Glutamatergic neuron (in vitro differentiated cells): ENCODE measurements around the gene DMRTA2. TPM values are rescaled to one million over a fixed set of nuclear protein-coding genes. Genes with fewer than 3 reads are reported as not detected.

Experiments used
- DNase-seq: peaks from one replicate; pipeline ENCODE4 v3.0.0; 2022
- H3K27ac Mint-ChIP-seq: one replicate; pipeline ENCODE4 v1.8.0; 2020; ENCODE audit warnings: mild to moderate bottlenecking, mixed read lengths, inconsistent platforms; ENCODE audit not compliant: unreplicated experiment
- H3K27me3 Mint-ChIP-seq: one replicate; pipeline ENCODE4 v1.8.0; 2020; ENCODE audit warnings: mild to moderate bottlenecking, moderate library complexity, mixed read lengths, inconsistent platforms; ENCODE audit not compliant: unreplicated experiment
- H3K36me3 Mint-ChIP-seq: one replicate; pipeline ENCODE4 v1.8.0; 2020; ENCODE audit warnings: mild to moderate bottlenecking, mixed read lengths, inconsistent platforms; ENCODE audit not compliant: unreplicated experiment
- H3K4me1 Mint-ChIP-seq: one replicate; pipeline ENCODE4 v1.8.0; 2020; ENCODE audit warnings: mild to moderate bottlenecking, low read depth, mixed read lengths, inconsistent platforms; ENCODE audit not compliant: unreplicated experiment
- H3K4me3 Mint-ChIP-seq: one replicate; pipeline ENCODE4 v1.8.0; 2020; ENCODE audit warnings: mild to moderate bottlenecking, mixed read lengths, inconsistent platforms; ENCODE audit not compliant: unreplicated experiment
- H3K9me3 Mint-ChIP-seq: one replicate; pipeline ENCODE4 v1.8.0; 2020; ENCODE audit warnings: mild to moderate bottlenecking, moderate library complexity, mixed read lengths, inconsistent platforms; ENCODE audit not compliant: unreplicated experiment
- total RNA-seq: library from RNA; stranded (reverse); fragmentation: NEBNext Ultra II Directional; extraction: Animal tissue kit (Norgen Biotek cat#: 25700); gene quantifications from one replicate; pipeline ENCODE4 v1.2.1, GENCODE V29; 2021; ENCODE audit not compliant: unreplicated experiment
- TF ChIP-seq, protein P1 (sequence below): fragments of 200-600 bp; sonication (generic); IDR thresholded peaks from one replicate; pipeline ENCODE4 v1.5.0; 2021; ENCODE audit not compliant: partially characterized antibody, unreplicated experiment

DMRTA2 gene
- total RNA-seq, 1 donor from 2014 or later = 0.42 TPM

DNA sequence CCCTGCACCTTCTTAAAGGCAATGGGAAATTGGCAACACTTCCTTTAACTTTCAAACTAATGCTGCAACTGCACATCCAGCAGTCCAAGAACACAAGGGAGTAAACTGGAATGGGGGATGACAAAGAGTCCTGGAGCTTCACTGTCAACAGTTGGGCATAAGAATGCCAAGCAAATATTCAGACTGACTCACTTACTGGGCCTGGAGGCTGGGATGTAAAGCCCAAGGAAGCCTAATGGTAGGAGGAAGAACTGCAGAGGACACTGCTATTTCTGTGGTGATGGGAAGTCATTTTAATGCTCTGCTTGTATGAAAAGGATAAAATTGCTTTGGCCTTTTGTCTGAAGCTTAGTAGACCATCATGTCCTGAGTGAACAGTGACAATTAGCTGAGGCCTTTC, 15.7 kb upstream of the DMRTA2 start:
- Mint-ChIP-seq H3K27me3 (peaks cover 4% of the 10 kb centered on the region), H3K36me3 (peaks cover 2% of the 10 kb centered on the region), H3K4me1 (no peaks in the 10 kb centered on the region), H3K4me3 (no peak overlapping the region), H3K9me3 (no peaks in the 10 kb centered on the region), H3K27ac (no peak overlapping the region)
- TF ChIP-seq, protein P1, sequence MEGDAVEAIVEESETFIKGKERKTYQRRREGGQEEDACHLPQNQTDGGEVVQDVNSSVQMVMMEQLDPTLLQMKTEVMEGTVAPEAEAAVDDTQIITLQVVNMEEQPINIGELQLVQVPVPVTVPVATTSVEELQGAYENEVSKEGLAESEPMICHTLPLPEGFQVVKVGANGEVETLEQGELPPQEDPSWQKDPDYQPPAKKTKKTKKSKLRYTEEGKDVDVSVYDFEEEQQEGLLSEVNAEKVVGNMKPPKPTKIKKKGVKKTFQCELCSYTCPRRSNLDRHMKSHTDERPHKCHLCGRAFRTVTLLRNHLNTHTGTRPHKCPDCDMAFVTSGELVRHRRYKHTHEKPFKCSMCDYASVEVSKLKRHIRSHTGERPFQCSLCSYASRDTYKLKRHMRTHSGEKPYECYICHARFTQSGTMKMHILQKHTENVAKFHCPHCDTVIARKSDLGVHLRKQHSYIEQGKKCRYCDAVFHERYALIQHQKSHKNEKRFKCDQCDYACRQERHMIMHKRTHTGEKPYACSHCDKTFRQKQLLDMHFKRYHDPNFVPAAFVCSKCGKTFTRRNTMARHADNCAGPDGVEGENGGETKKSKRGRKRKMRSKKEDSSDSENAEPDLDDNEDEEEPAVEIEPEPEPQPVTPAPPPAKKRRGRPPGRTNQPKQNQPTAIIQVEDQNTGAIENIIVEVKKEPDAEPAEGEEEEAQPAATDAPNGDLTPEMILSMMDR = no peak
- no peak for DNase-seq

DNA sequence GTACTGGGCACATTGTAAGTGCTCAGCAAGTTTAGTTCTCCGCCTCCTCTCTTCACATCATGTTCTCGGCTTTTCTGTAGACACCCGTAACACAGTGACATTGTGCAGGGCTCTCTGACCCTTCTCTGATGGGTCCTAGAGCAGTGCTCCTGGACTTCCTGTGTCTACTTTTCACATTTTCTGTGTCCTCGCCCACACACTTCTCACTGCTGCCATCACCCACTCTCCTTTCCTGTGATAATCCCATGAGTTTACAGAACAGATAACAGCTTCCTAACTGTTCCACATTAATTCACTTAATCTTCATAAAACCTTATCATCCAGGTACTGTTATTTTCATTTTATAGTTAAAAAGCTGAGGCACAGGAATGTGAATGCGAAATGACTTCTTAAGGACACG, 13.2 kb upstream of the DMRTA2 start:
- Mint-ChIP-seq H3K27ac (no peak overlapping the region), H3K4me1 (no peaks in the 10 kb centered on the region), H3K9me3 (no peaks in the 10 kb centered on the region), H3K27me3 (peaks cover 13% of the 10 kb centered on the region), H3K36me3 (peaks cover 6% of the 10 kb centered on the region), H3K4me3 (no peak overlapping the region)
- DNase-seq = no peak
- TF ChIP-seq, protein P1 = no peak

DNA sequence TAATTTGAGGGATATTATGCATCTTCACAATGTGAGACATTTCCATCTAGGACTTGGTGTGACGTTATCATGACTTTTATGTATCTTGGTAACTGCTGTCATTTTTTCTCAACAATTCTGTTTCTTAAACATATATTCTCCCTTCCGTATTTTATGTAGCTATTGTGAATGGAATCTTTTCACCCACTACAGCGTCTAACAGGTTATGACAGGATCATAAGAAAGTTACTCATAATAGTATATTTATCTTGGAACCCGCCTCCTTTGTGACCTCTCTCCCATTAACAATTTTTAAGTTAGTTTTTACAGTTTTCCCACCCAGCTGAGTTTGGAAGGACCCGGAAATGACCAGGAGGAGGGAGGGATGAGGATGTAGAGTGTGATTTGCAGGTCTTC, 6.8 kb upstream of the DMRTA2 start:
- TF ChIP-seq, protein P1 = no peak
- peaks cover 5% of the 10 kb centered on the region for H3K4me1 Mint-ChIP-seq
- H3K36me3 Mint-ChIP-seq = peaks cover 6% of the 10 kb centered on the region
- peak overlapping the region; percentile 1 for H3K4me3 Mint-ChIP-seq
- H3K27me3 Mint-ChIP-seq = peaks cover 36% of the 10 kb centered on the region
- no peak overlapping the region for H3K27ac Mint-ChIP-seq
- peaks cover 4% of the 10 kb centered on the region for H3K9me3 Mint-ChIP-seq
- DNase-seq = no peak

DNA sequence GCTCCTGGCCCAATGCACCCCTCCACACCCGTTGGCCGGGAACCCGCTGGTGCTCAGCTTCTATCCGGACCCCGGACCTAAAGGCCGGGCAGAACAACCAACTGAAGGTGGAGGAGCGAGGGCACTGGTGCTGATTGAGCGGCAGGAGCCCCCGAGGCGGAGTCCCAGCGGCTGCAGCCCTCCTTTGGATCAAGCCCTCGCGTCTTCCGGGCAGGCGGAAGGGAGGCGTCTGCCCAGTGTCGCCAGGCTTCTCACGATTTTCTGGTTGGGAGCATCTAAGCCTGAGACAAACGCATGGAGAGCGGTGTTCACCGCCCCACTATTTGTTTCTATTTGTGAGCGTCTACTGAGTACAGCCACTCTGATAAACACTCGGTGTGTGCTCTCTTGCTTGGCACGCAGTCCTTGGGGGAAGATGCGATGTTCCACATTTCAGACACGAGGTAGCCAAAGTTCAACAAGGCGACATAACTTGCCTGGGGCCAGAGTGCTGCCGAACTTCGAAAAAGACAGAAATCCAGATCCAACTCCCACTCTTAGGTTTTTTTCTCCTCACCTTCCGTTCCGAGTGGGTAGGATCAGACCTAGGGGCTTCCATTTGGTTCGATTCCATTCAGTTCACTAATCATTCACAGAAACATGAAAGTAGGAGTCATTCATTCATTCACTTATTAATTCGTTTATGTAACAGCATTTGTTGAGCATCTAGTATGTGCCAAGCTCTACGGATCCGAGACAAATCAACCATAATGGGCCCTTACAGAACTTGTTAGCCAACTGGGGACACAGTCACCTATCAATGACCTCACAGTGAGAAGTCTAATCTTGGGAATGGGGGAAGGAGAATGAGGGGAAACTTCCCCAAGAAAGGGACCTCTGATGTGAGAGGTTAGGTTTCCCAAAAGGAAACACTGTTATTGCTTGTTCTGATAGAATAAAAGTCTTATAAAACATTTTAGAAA, 4.9 kb upstream of the DMRTA2 start:
- H3K27ac Mint-ChIP-seq = no peak overlapping the region
- peaks cover 9% of the 10 kb centered on the region for H3K4me1 Mint-ChIP-seq
- peak overlapping the region; percentile 88 for H3K4me3 Mint-ChIP-seq

More for the DNA sequence above, 4.9 kb upstream of the DMRTA2 start:
- TF ChIP-seq, protein P1 = no peak
- Mint-ChIP-seq H3K27me3 (peaks cover 50% of the 10 kb centered on the region), H3K36me3 (no peaks in the 10 kb centered on the region), H3K9me3 (peaks cover 9% of the 10 kb centered on the region)
- DNase-seq = peak; percentile 63
